ENCODE results near the gene TPT1. TPM values are rescaled to one million over a fixed set of nuclear protein-coding genes. Genes with fewer than 3 reads are reported as not detected.

The TPT1 gene
- total and polyA plus RNA-seq, 2 of the 13 experiments (the other 11 are each of a cell fraction or from before 2014, with no cell fraction given), result 2,953 to 3,594 TPM

DNA sequence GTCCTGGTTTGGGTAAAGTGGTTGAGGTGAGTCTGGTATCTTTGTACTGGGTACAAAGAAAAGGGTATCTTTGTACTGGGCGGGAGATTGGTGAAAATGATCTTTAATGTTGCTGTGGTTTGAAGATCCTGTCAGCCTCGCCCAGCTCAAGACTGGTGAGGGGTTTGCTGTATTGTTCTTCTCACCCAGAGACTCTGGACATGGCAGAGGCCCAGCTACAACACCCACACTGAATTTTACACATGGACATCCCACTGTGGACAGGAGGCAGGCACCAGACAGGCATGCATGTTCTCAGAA lies 42.8 kb downstream of the TPT1 start (continued):
- TF ChIP-seq NAIF1 (CRISPR knock-in tag; IDR thresholded peaks at IDR 0.05; ENCODE audit: borderline replicate concordance) (no peak), KLF9 (CRISPR knock-in tag; IDR thresholded peaks at IDR 0.05; ENCODE audit: low read depth) (no peak), ZNF530 (CRISPR knock-in tag; IDR thresholded peaks at IDR 0.05; ENCODE audit: low read depth) (no peak), ZNF230 (CRISPR knock-in tag; IDR thresholded peaks at IDR 0.05) (no peak)

DNA sequence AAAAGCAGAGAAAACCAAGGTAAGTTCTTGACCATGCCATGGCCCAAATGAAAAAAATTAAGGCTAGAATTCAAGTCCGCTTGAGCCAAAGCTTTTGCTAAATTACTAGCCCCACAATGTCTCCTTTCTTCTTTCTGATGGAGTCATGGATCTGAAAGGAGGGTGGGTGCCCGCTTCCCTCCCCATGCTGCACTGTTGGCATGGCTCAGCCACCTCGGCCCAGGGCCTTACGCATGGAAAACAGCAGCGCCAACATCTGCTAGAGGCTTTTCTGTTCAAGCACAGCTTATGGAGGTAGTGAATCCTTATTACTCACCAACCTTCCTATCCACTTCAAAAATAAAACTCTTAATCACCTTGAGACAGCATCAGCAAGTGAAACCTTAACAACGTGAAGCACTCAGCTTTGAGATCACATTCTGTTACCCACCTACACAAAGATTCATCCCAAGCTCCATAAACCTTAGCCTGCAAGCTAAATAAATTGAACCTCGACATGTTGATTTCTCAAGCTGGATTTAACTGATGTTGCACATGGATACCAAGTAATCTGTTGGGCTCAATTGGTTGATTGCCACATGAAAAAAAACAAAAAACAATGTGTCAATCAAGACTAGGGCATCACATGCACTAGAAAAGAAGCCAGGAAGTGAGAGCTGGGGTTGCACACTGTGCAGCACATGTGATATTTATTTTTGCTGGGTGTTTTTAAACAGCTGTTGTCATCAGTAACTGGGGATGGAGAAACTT lies 43.4 kb downstream of the TPT1 start:
- in situ Hi-C loops (cut with HindIII; ENCODE audit: extremely low pct_ligation_motif_present, low pct_unique_long_range_greater_than_20kb), result no loop called here
- Histone ChIP-seq H3K36me3 (replicated peaks in 1 of 2; ENCODE audit: control insufficient read depth in 1 of 2, insufficient read depth in 2 of 2, low read length in 2 of 2) (no peaks in the 10 kb centered on the region), H4K20me1 (ENCODE audit: insufficient read depth, low read length) (no peaks in the 10 kb centered on the region), H3K27me3 (ENCODE audit: control insufficient read depth in 1 of 2, insufficient read depth in 2 of 2, low read length in 2 of 2) (peaks cover 0 to 7% of the 10 kb centered on the region in 2 experiments; a peak in 1 of 5 replicates), H2AFZ (ENCODE audit: low read length) (no peak overlapping the region), H3K27ac (ENCODE audit: extremely low read length, insufficient read depth, low read length) (no peak overlapping the region), H3K79me2 (ENCODE audit: insufficient read depth, low read length) (no peaks in the 10 kb centered on the region), H3K4me1 (ENCODE audit: insufficient read depth, low read length) (peaks cover 13% of the 10 kb centered on the region), H3K9ac (ENCODE audit: insufficient read depth, low read depth, low read length) (no peak overlapping the region), H3K4me3 (replicated peaks in 1 of 3; ENCODE audit: insufficient read depth in 1 of 3, low read depth in 2 of 3, low read length in 3 of 3) (no peak overlapping the region), H3K9me3 (ENCODE audit: low read length) (no peaks in the 10 kb centered on the region), H3K4me2 (ENCODE audit: low read depth, low read length) (no peak overlapping the region)
- no peak for FAIRE-seq
- ChIA-PET CTCF (ENCODE audit: low intra/inter-chr PET ratio, low total read pairs) (no interaction called here), POLR2A (no interaction called here)
- intact Hi-C loops (cut with micrococcal nuclease; ENCODE audit: unreplicated experiment), result loop anchor here (5.0 kb wide), 1 partner anchor 470 kb away; no protein-coding TSS in a partner anchor
- no peak for DNase-seq (ENCODE audit: low spot score)
- 82% methylated on average over 7 of the region's 7 CpGs for WGBS (ENCODE audit: low lambda C conversion rate)
- ATAC-seq, result no peak
- no TSS peak for BruUV-seq (replicated peaks)
- TF ChIP-seq, protein P1, sequence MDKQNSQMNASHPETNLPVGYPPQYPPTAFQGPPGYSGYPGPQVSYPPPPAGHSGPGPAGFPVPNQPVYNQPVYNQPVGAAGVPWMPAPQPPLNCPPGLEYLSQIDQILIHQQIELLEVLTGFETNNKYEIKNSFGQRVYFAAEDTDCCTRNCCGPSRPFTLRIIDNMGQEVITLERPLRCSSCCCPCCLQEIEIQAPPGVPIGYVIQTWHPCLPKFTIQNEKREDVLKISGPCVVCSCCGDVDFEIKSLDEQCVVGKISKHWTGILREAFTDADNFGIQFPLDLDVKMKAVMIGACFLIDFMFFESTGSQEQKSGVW (CRISPR knock-in tag; IDR thresholded peaks at IDR 0.05; ENCODE audit: borderline replicate concordance), result no peak
- TF ChIP-seq KLF16 (CRISPR knock-in tag; IDR thresholded peaks at IDR 0.05) (no peak), PITX1 (CRISPR knock-in tag; IDR thresholded peaks at IDR 0.05) (no peak), NR2F6 (IDR thresholded peaks at IDR 0.05) (no peak), NR2F6 (CRISPR knock-in tag; IDR thresholded peaks at IDR 0.05) (no peak), EEA1 (CRISPR knock-in tag; IDR thresholded peaks at IDR 0.05; ENCODE audit: borderline replicate concordance) (no peak), LCORL (IDR thresholded peaks at IDR 0.05) (no peak), LCORL (CRISPR knock-in tag; IDR thresholded peaks at IDR 0.05) (no peak), SP5 (CRISPR knock-in tag; IDR thresholded peaks at IDR 0.05; ENCODE audit: borderline replicate concordance, low read depth) (no peak), ZBTB42 (CRISPR knock-in tag; IDR thresholded peaks at IDR 0.05) (no peak), KMT2B (CRISPR knock-in tag; IDR thresholded peaks at IDR 0.05) (no peak), HES4 (CRISPR knock-in tag; IDR thresholded peaks at IDR 0.05; ENCODE audit: borderline replicate concordance) (no peak)
- TF ChIP-seq, protein P2, sequence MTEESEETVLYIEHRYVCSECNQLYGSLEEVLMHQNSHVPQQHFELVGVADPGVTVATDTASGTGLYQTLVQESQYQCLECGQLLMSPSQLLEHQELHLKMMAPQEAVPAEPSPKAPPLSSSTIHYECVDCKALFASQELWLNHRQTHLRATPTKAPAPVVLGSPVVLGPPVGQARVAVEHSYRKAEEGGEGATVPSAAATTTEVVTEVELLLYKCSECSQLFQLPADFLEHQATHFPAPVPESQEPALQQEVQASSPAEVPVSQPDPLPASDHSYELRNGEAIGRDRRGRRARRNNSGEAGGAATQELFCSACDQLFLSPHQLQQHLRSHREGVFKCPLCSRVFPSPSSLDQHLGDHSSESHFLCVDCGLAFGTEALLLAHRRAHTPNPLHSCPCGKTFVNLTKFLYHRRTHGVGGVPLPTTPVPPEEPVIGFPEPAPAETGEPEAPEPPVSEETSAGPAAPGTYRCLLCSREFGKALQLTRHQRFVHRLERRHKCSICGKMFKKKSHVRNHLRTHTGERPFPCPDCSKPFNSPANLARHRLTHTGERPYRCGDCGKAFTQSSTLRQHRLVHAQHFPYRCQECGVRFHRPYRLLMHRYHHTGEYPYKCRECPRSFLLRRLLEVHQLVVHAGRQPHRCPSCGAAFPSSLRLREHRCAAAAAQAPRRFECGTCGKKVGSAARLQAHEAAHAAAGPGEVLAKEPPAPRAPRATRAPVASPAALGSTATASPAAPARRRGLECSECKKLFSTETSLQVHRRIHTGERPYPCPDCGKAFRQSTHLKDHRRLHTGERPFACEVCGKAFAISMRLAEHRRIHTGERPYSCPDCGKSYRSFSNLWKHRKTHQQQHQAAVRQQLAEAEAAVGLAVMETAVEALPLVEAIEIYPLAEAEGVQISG (CRISPR knock-in tag; IDR thresholded peaks at IDR 0.05), result no peak
- TF ChIP-seq, protein P3, sequence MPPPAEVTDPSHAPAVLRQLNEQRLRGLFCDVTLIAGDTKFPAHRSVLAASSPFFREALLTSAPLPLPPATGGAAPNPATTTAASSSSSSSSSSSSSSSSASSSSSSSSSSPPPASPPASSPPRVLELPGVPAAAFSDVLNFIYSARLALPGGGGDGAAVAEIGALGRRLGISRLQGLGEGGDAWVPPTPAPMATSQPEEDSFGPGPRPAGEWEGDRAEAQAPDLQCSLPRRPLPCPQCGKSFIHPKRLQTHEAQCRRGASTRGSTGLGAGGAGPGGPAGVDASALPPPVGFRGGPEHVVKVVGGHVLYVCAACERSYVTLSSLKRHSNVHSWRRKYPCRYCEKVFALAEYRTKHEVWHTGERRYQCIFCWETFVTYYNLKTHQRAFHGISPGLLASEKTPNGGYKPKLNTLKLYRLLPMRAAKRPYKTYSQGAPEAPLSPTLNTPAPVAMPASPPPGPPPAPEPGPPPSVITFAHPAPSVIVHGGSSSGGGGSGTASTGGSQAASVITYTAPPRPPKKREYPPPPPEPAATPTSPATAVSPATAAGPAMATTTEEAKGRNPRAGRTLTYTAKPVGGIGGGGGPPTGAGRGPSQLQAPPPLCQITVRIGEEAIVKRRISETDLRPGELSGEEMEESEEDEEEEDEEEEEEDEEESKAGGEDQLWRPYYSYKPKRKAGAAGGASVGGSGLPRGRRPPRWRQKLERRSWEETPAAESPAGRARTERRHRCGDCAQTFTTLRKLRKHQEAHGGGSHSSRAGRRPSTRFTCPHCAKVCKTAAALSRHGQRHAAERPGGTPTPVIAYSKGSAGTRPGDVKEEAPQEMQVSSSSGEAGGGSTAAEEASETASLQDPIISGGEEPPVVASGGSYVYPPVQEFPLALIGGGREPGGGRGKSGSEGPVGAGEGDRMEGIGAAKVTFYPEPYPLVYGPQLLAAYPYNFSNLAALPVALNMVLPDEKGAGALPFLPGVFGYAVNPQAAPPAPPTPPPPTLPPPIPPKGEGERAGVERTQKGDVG (CRISPR knock-in tag; IDR thresholded peaks at IDR 0.05; ENCODE audit: borderline replicate concordance), result no peak

Data from HepG2 (cell line).